MM.1S (cell line): ENCODE data around the gene MCTP2.

Experiments used
- EZH2 ChIP-seq: fragments of 300-600 bp; sonication (generic); optimal IDR thresholded peaks from 2 replicates; pipeline ENCODE3; 2017; ENCODE audit warnings: low read depth, mild to moderate bottlenecking, antibody characterized with exemption, low read length, mixed read lengths
- EZH2phosphoT487 ChIP-seq: fragments of 300-600 bp; sonication (generic); IDR thresholded peaks from 2 replicates; pipeline ENCODE4 v1.6.1; 2018; ENCODE audit warnings: antibody characterized with exemption, low read length

- TF ChIP-seq EZH2phosphoT487 (no peak), EZH2 (no peak)
Observed at GRCh38 chr15:94441760-94442159, 210.4 kb downstream of the MCTP2 start.
